Measurements from ENCODE around the gene AIPL1. TPM values are rescaled to one million over a fixed set of nuclear protein-coding genes. Genes with fewer than 3 reads are reported as not detected.
"Not testable (repeated sequence)": the region's sequence is repeated elsewhere in the genome, so short reads cannot be mapped to it uniquely, and the experiment has no call there.

AIPL1 gene
- not detected for total RNA-seq

GRCh38 chr17:6435051-6435450 is at the start of gene AIPL1:
AIPL1 (minus strand) TSS chr17:6435121; CDS start chr17:6435104, 17 bp downstream.
- Histone ChIP-seq H3K4me3 (no peak within 1 kb of the TSS), H3K36me3 (no peaks in the 10 kb centered on the region), H3K27me3 (no peaks in the 10 kb centered on the region), H3K9me3 (peaks cover 0 to 8% of the 10 kb centered on the region in 2 donors), H3K4me1 (no peaks in the 10 kb centered on the region), H3K27ac (no peak within 1 kb of the TSS)
- no peak for DNase-seq (ENCODE audit: low spot score in 2 of 2)
- TF ChIP-seq, protein P1, sequence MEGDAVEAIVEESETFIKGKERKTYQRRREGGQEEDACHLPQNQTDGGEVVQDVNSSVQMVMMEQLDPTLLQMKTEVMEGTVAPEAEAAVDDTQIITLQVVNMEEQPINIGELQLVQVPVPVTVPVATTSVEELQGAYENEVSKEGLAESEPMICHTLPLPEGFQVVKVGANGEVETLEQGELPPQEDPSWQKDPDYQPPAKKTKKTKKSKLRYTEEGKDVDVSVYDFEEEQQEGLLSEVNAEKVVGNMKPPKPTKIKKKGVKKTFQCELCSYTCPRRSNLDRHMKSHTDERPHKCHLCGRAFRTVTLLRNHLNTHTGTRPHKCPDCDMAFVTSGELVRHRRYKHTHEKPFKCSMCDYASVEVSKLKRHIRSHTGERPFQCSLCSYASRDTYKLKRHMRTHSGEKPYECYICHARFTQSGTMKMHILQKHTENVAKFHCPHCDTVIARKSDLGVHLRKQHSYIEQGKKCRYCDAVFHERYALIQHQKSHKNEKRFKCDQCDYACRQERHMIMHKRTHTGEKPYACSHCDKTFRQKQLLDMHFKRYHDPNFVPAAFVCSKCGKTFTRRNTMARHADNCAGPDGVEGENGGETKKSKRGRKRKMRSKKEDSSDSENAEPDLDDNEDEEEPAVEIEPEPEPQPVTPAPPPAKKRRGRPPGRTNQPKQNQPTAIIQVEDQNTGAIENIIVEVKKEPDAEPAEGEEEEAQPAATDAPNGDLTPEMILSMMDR (IDR thresholded peaks at IDR 0.05), result no peak
- intact Hi-C loops (cut with DNase I), result loop anchor here (5.0 kb wide), 1 partner anchor 848 kb away; no protein-coding TSS in a partner anchor

- no peaks in the 10 kb centered on the region for H3K4me1 ChIP-seq
- no peaks in the 10 kb centered on the region for H3K9me3 ChIP-seq
- no peak for DNase-seq (ENCODE audit: low spot score in 2 of 2)
- no peaks in the 10 kb centered on the region for H3K27me3 ChIP-seq
- H3K27ac ChIP-seq, result no peak overlapping the region
- H3K36me3 ChIP-seq, result no peaks in the 10 kb centered on the region
- TF ChIP-seq, protein P1 (IDR thresholded peaks at IDR 0.05), result no peak
- intact Hi-C loops (cut with DNase I), result loop anchor here (10.0 kb wide), 1 partner anchor 61 kb away; no protein-coding TSS in a partner anchor
- H3K4me3 ChIP-seq, result no peak overlapping the region
These were observed 48.6 kb upstream of the AIPL1 start for GRCh38 chr17:6483507-6483906.

GRCh38 chr17:6482796-6483195 is 47.9 kb upstream of the AIPL1 start:
- intact Hi-C loops (cut with DNase I), result loop anchor here (10.0 kb wide), 1 partner anchor 62 kb away; no protein-coding TSS in a partner anchor
- not testable (repeated sequence) for H3K4me1 ChIP-seq; H3K9me3 ChIP-seq; H3K27ac ChIP-seq; H3K36me3 ChIP-seq; H3K27me3 ChIP-seq; H3K4me3 ChIP-seq; DNase-seq (ENCODE audit: low spot score in 2 of 2)

GRCh38 chr17:6482105-6482455 is 47.2 kb upstream of the AIPL1 start:
- Histone ChIP-seq H3K27me3 (no peaks in the 10 kb centered on the region), H3K4me1 (no peaks in the 10 kb centered on the region), H3K4me3 (no peak overlapping the region), H3K9me3 (no peaks in the 10 kb centered on the region), H3K36me3 (no peaks in the 10 kb centered on the region), H3K27ac (no peak overlapping the region)
- intact Hi-C loops (cut with DNase I), result loop anchor here (10.0 kb wide), 1 partner anchor 63 kb away; no protein-coding TSS in a partner anchor
- TF ChIP-seq, protein P1 (IDR thresholded peaks at IDR 0.05), result no peak
- no peak for DNase-seq (ENCODE audit: low spot score in 2 of 2)

DNA sequence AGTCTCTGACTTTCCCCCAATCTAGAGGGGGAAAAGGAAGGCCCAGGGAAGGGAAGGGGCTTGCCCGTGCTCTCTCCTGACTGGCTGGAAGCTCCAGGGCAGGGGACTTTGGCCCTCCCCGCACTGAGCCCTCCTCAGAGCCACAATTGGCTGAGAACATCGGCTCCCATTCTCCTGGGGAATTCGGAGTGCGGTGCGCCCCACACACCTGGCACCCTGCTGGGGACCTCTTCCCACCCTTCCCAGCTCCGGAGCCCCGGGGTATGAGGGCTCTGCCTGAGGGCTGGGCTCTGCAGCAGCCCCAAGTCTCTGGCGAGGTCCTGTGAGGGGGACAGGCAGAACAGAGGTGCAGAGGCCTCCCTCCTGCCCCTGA is 45.4 kb upstream of the AIPL1 start:
- no peaks in the 10 kb centered on the region for H3K27me3 ChIP-seq
- H3K4me1 ChIP-seq, result no peaks in the 10 kb centered on the region
- DNase-seq (ENCODE audit: low spot score in 2 of 2), result no peak
- H3K36me3 ChIP-seq, result no peaks in the 10 kb centered on the region
- H3K27ac ChIP-seq, result no peak overlapping the region
- TF ChIP-seq, protein P1 (IDR thresholded peaks at IDR 0.05), result no peak
- no peak overlapping the region for H3K4me3 ChIP-seq
- H3K9me3 ChIP-seq, result no peaks in the 10 kb centered on the region
- intact Hi-C loops (cut with DNase I), result loop anchor here (10.0 kb wide), 1 partner anchor 65 kb away; no protein-coding TSS in a partner anchor

DNA sequence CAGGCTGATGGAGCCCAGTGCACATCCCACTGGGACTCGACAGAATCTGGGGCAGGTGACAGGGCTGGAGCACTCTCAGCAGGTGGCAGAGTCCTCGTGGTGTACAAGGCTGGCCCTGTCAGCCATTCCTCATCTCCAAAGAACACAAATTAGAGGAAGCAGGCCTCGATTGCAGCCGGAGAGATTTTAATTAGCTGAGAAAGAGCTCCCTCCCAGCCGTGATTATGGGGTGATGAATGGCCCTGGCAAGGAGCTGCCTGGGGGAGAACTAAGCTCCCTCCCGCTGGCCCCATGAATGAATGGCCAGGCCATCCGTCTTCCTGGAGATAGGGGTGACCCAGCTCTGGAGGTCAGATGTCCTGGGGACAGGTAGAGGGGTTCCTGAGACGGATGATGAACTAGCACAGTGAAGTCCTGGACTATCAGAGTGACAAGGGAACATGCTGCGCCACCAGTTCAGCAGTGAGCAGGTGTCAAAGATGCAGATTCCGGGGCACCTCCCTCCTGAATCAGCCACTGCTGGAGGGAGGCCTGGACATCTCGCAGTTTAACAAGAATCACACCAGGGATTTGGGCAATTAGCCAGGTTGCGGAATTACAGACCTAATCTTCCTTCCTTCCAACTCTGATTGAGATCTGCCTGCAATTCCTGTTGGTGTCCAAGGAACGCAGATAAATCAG is 44.8 kb upstream of the AIPL1 start:
- Histone ChIP-seq H3K9me3 (no peaks in the 10 kb centered on the region), H3K36me3 (no peaks in the 10 kb centered on the region), H3K4me3 (no peak overlapping the region), H3K27ac (no peak overlapping the region), H3K4me1 (no peaks in the 10 kb centered on the region), H3K27me3 (no peaks in the 10 kb centered on the region)
- intact Hi-C loops (cut with DNase I), result loop anchor here (10.0 kb wide), 1 partner anchor 65 kb away; no protein-coding TSS in a partner anchor
- TF ChIP-seq, protein P1 (IDR thresholded peaks at IDR 0.05), result no peak
- DNase-seq (ENCODE audit: low spot score in 2 of 2), result no peak
